Activated T-cell treated with anti-CD3 and anti-CD28 coated beads, Interleukin-2, amount 50 U/mL, for 48 hours (primary cell): ENCODE results near the gene TREH.
"Not testable (repeated sequence)": the region's sequence is repeated elsewhere in the genome, so short reads cannot be mapped to it uniquely, and the experiment has no call there.

ENCODE experiments used
- DNase-seq, 2 experiments: peaks; one replicate each; pipeline ENCODE4 v3.0.0-alpha.2; 2020

TREH gene

GRCh38 chr11:118627566-118627965 is 51.9 kb downstream of the TREH start:
- no peak for DNase-seq

- no peak for DNase-seq
Observed at GRCh38 chr11:118625976-118626375, 53.5 kb downstream of the TREH start.

- DNase-seq: no peak
Observed at GRCh38 chr11:118625036-118625690, 54.3 kb downstream of the TREH start.

- no peak for DNase-seq
Observed at GRCh38 chr11:118623269-118623655, 56.2 kb downstream of the TREH start.

GRCh38 chr11:118622376-118623268 is 56.8 kb downstream of the TREH start:
- DNase-seq: no peak

- no peak for DNase-seq
Observed at GRCh38 chr11:118621784-118622375, 57.6 kb downstream of the TREH start.

- peak; percentile 54 to 61 for DNase-seq
Observed at GRCh38 chr11:118621071-118621783, 58.2 kb downstream of the TREH start.

GRCh38 chr11:118620529-118621070 is 58.9 kb downstream of the TREH start:
- DNase-seq: no peak

- DNase-seq: no peak
Observed at GRCh38 chr11:118619444-118620197, 59.8 kb downstream of the TREH start.

- DNase-seq: no peak
Observed at GRCh38 chr11:118618991-118619375, 60.5 kb downstream of the TREH start.

- no peak for DNase-seq
Observed at GRCh38 chr11:118618115-118618990, 61.1 kb downstream of the TREH start.

GRCh38 chr11:118615976-118616371 is 63.5 kb downstream of the TREH start:
- DNase-seq: no peak

- no peak for DNase-seq
Observed at GRCh38 chr11:118615282-118615975, 64.0 kb downstream of the TREH start.

GRCh38 chr11:118614511-118614910 is 64.9 kb downstream of the TREH start:
- no peak for DNase-seq

GRCh38 chr11:118612378-118612777 is 67.1 kb downstream of the TREH start:
- DNase-seq: no peak

- not testable (repeated sequence) for DNase-seq
Observed at GRCh38 chr11:118611433-118611795, 68.0 kb downstream of the TREH start.

- peak; percentile 91 to 93 for DNase-seq
Observed at GRCh38 chr11:118610773-118611432, 68.5 kb downstream of the TREH start.

- no peak for DNase-seq
Observed at GRCh38 chr11:118610225-118610772, 69.2 kb downstream of the TREH start.

GRCh38 chr11:118609380-118610224 is 69.8 kb downstream of the TREH start:
- DNase-seq: peak; percentile 56 to 65
